ENCODE results near the gene CTXND2.

CTXND2 gene

DNA sequence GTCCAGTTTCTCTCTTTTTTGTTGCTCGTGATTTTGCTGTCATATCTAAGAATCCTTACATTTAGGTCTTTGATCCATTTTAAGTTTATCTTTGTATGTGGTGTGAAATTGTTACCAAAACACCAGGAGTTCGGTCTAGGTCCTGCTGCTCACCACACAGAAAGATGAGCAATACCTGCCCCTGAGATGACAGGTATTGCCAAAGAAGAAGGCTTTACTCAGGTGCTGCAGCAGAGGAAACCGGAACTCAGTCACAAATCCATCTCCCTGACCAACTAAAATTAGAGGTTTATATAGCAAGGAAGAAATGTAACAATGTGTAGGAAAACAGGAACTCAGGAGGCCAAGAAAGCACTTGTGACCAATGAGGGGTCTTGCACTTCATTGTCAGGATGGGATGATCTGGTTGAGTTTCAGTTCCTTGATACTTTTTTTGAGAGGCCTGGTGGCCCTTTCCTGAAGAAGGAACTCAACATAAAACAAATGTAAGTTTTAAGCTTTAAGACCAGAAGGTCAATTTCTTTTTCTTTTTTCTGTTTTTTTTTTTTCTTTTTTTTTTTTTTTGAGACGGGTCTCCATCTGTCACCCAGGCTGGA lies 22.7 kb downstream of the CTXND2 start:
- peaks cover 5% of the 10 kb centered on the region; the same call in 1 of the 2 replicates for H3K4me1 ChIP-seq (ENCODE audit: control insufficient read depth, low read length)
- no peaks in the 10 kb centered on the region for H3K9me2 ChIP-seq (replicated peaks; ENCODE audit: control insufficient read depth, low read length)
- H3F3A ChIP-seq (ENCODE audit: control insufficient read depth, insufficient read depth) = no peaks in the 10 kb centered on the region
- no peak overlapping the region for H3K4me3 ChIP-seq (ENCODE audit: low read length)
- H3K9me3 ChIP-seq (ENCODE audit: control insufficient read depth, insufficient read depth, low read length) = no peaks in the 10 kb centered on the region
- no peaks in the 10 kb centered on the region for H4K20me1 ChIP-seq (ENCODE audit: control insufficient read depth, insufficient read depth, low read depth, low read length)
- H3K36me3 ChIP-seq (ENCODE audit: control insufficient read depth, low read length) = no peaks in the 10 kb centered on the region
- H3K27me3 ChIP-seq (ENCODE audit: control insufficient read depth, low read length) = no peaks in the 10 kb centered on the region
- no peaks in the 10 kb centered on the region for H3K79me2 ChIP-seq (ENCODE audit: control insufficient read depth, low read length)
- no peak overlapping the region for H3K27ac ChIP-seq (ENCODE audit: low read depth, low read length)
- no peak overlapping the region for H3K4me2 ChIP-seq (ENCODE audit: low read length)
- TF ChIP-seq, protein P1, sequence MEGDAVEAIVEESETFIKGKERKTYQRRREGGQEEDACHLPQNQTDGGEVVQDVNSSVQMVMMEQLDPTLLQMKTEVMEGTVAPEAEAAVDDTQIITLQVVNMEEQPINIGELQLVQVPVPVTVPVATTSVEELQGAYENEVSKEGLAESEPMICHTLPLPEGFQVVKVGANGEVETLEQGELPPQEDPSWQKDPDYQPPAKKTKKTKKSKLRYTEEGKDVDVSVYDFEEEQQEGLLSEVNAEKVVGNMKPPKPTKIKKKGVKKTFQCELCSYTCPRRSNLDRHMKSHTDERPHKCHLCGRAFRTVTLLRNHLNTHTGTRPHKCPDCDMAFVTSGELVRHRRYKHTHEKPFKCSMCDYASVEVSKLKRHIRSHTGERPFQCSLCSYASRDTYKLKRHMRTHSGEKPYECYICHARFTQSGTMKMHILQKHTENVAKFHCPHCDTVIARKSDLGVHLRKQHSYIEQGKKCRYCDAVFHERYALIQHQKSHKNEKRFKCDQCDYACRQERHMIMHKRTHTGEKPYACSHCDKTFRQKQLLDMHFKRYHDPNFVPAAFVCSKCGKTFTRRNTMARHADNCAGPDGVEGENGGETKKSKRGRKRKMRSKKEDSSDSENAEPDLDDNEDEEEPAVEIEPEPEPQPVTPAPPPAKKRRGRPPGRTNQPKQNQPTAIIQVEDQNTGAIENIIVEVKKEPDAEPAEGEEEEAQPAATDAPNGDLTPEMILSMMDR (IDR thresholded peaks at IDR 0.05; ENCODE audit: low read depth, low read length, poor library complexity, severe bottlenecking) = no peak
- TF ChIP-seq EZH2phosphoT487 (IDR thresholded peaks at IDR 0.05; ENCODE audit: borderline replicate concordance, low read length) = no peak

GRCh38 chr1:150912623-150913022 lies 25.7 kb downstream of the CTXND2 start:
- Histone ChIP-seq H3F3A (ENCODE audit: control insufficient read depth, insufficient read depth) (no peaks in the 10 kb centered on the region), H3K4me3 (ENCODE audit: low read length) (no peak overlapping the region), H3K9me2 (replicated peaks; ENCODE audit: control insufficient read depth, low read length) (no peaks in the 10 kb centered on the region), H4K20me1 (ENCODE audit: control insufficient read depth, insufficient read depth, low read depth, low read length) (no peaks in the 10 kb centered on the region), H3K9me3 (ENCODE audit: control insufficient read depth, insufficient read depth, low read length) (no peaks in the 10 kb centered on the region), H3K27me3 (ENCODE audit: control insufficient read depth, low read length) (no peaks in the 10 kb centered on the region), H3K27ac (ENCODE audit: low read depth, low read length) (no peak overlapping the region), H3K4me2 (ENCODE audit: low read length) (no peak overlapping the region), H3K36me3 (ENCODE audit: control insufficient read depth, low read length) (no peaks in the 10 kb centered on the region), H3K4me1 (ENCODE audit: control insufficient read depth, low read length) (peaks cover 5% of the 10 kb centered on the region; the same call in 1 of the 2 replicates), H3K79me2 (ENCODE audit: control insufficient read depth, low read length) (no peaks in the 10 kb centered on the region)
- TF ChIP-seq, protein P1 (IDR thresholded peaks at IDR 0.05; ENCODE audit: low read depth, low read length, poor library complexity, severe bottlenecking) = no peak
- no peak for TF ChIP-seq EZH2phosphoT487 (IDR thresholded peaks at IDR 0.05; ENCODE audit: borderline replicate concordance, low read length)

- H3K4me1 ChIP-seq (ENCODE audit: control insufficient read depth, low read length) = peaks cover 4% of the 10 kb centered on the region
- H3K79me2 ChIP-seq (ENCODE audit: control insufficient read depth, low read length) = no peaks in the 10 kb centered on the region
- H3K27me3 ChIP-seq (ENCODE audit: control insufficient read depth, low read length) = no peaks in the 10 kb centered on the region
- H3K27ac ChIP-seq (ENCODE audit: low read depth, low read length) = no peak overlapping the region
- H3K9me2 ChIP-seq (replicated peaks; ENCODE audit: control insufficient read depth, low read length) = no peaks in the 10 kb centered on the region
- TF ChIP-seq EZH2phosphoT487 (IDR thresholded peaks at IDR 0.05; ENCODE audit: borderline replicate concordance, low read length) = no peak
- TF ChIP-seq, protein P1 (IDR thresholded peaks at IDR 0.05; ENCODE audit: low read depth, low read length, poor library complexity, severe bottlenecking) = no peak
- H3K9me3 ChIP-seq (ENCODE audit: control insufficient read depth, insufficient read depth, low read length) = no peaks in the 10 kb centered on the region
- H4K20me1 ChIP-seq (ENCODE audit: control insufficient read depth, insufficient read depth, low read depth, low read length) = no peaks in the 10 kb centered on the region
- H3K4me3 ChIP-seq (ENCODE audit: low read length) = no peak overlapping the region
- no peaks in the 10 kb centered on the region for H3F3A ChIP-seq (ENCODE audit: control insufficient read depth, insufficient read depth)
- H3K4me2 ChIP-seq (ENCODE audit: low read length) = no peak overlapping the region
- H3K36me3 ChIP-seq (ENCODE audit: control insufficient read depth, low read length) = no peaks in the 10 kb centered on the region
These were observed 30.5 kb downstream of the CTXND2 start for GRCh38 chr1:150917387-150917786.
